Hindlimb muscle (tissue), 1 donor: ENCODE measurements around the gene SON. TPM values are rescaled to one million over a fixed set of nuclear protein-coding genes. Genes with fewer than 3 reads are reported as not detected.
"Not testable (repeated sequence)": the region's sequence is repeated elsewhere in the genome, so short reads cannot be mapped to it uniquely, and the experiment has no call there.

ENCODE experiments used
- DNase-seq: peaks from one replicate; pipeline ENCODE4 v3.0.0-alpha.2; 2013
- polyA plus RNA-seq: library from polyadenylated mRNA; unstranded; fragments of 120-200 nt; gene quantifications from one replicate; pipeline ENCODE4 v1.2.1, GENCODE V29; 2013; ENCODE audit not compliant: insufficient read length

SON gene
- polyA plus RNA-seq, 1 donor: 204 TPM

GRCh38 chr21:33572350-33572749, 29.5 kb downstream of the SON start:
- no peak for DNase-seq

- not testable (repeated sequence) for DNase-seq
Observed at GRCh38 chr21:33576741-33577141, 33.9 kb downstream of the SON start.

- DNase-seq: no peak
Observed at GRCh38 chr21:33578214-33578613, 35.4 kb downstream of the SON start.

GRCh38 chr21:33578959-33579542, 36.2 kb downstream of the SON start:
- DNase-seq: no peak

GRCh38 chr21:33584455-33584854, 41.6 kb downstream of the SON start:
- DNase-seq: no peak

- DNase-seq: no peak
Observed at GRCh38 chr21:33586927-33587326, 44.1 kb downstream of the SON start.

GRCh38 chr21:33587792-33588484, 45.1 kb downstream of the SON start:
- DNase-seq: peak; percentile 53

GRCh38 chr21:33588485-33589335, 45.9 kb downstream of the SON start, which contains the start of gene DONSON:
Gene DONSON (minus strand): TSS chr21:33588684. CDS start chr21:33588641, 43 bp downstream.
- peak; percentile 91 for DNase-seq

- DNase-seq: no peak
Observed at GRCh38 chr21:33598051-33598450, 55.2 kb downstream of the SON start.

GRCh38 chr21:33608559-33608958, 65.7 kb downstream of the SON start:
- DNase-seq: no peak

GRCh38 chr21:33611006-33611744, 68.3 kb downstream of the SON start:
- DNase-seq: no peak

- not testable (repeated sequence) for DNase-seq
Observed at GRCh38 chr21:33617565-33617964, 74.7 kb downstream of the SON start.

- DNase-seq: no peak
Observed at GRCh38 chr21:33618407-33618806, 75.6 kb downstream of the SON start.

GRCh38 chr21:33619726-33620125, 76.9 kb downstream of the SON start:
- no peak for DNase-seq

GRCh38 chr21:33622253-33622652, 79.4 kb downstream of the SON start:
- no peak for DNase-seq

- DNase-seq: not testable (repeated sequence)
Observed at GRCh38 chr21:33626151-33626550, 83.3 kb downstream of the SON start.

Other genes starting within 250 kb of the SON start
- gene IFNAR1, start 218.1 kb upstream of the SON start, polyA plus RNA-seq: 24.3 TPM
- 52.7 TPM for gene IFNGR2, start 139.6 kb upstream of the SON start, polyA plus RNA-seq
- gene TMEM50B, start 63.1 kb upstream of the SON start, polyA plus RNA-seq: 19.4 TPM
- 2.1 TPM for gene DNAJC28, start 51.3 kb upstream of the SON start, polyA plus RNA-seq
- 54.2 TPM for gene GART, start 921 bp upstream of the SON start, polyA plus RNA-seq
- 19.2 TPM for gene DONSON, start 45.6 kb downstream of the SON start, polyA plus RNA-seq
- 30.2 TPM for gene CRYZL1, start 98.7 kb downstream of the SON start, polyA plus RNA-seq
- 34.1 TPM for gene ITSN1, start 99.5 kb downstream of the SON start, polyA plus RNA-seq